NCI-H1092 treated with DMSO at 0.1 percent for 48 hours (cell line): Measurements from ENCODE around the gene FOXA1.
A peak's percentile ranks its signal among the peaks of the same experiment; 100 is the strongest.
"Not testable (repeated sequence)": the region's sequence is repeated elsewhere in the genome, so short reads cannot be mapped to it uniquely, and the experiment has no call there.

Experiments
- DNase-seq: peaks from one replicate; lab custom pipeline; 2025; lab: John Stamatoyannopoulos, UW

FOXA1 gene

GRCh38 chr14:37555596-37555995 lies 39.5 kb downstream of the FOXA1 start:
- not testable (repeated sequence) for DNase-seq

GRCh38 chr14:37553935-37554550 lies 41.0 kb downstream of the FOXA1 start:
- DNase-seq: no peak

GRCh38 chr14:37551119-37551518 lies 43.9 kb downstream of the FOXA1 start:
- DNase-seq: no peak

GRCh38 chr14:37550511-37550910 lies 44.5 kb downstream of the FOXA1 start:
- DNase-seq: peak; percentile 48

- peak; percentile 33 for DNase-seq
These were observed 48.2 kb downstream of the FOXA1 start for GRCh38 chr14:37546621-37547447.

GRCh38 chr14:37545174-37545573 lies 49.9 kb downstream of the FOXA1 start:
- no peak for DNase-seq

- DNase-seq: no peak
These were observed 50.6 kb downstream of the FOXA1 start for GRCh38 chr14:37544407-37544806.

GRCh38 chr14:37539992-37540391 lies 55.1 kb downstream of the FOXA1 start:
- DNase-seq: no peak
